H1 (cell line): ENCODE results near the gene SPATS2L.

ENCODE experiments used
- ATF2 ChIP-seq: IDR thresholded peaks from 2 replicates; pipeline ENCODE4 v1.6.1; 2012; ENCODE audit warnings: low read length, inconsistent platforms
- BCL11A ChIP-seq, 2 experiments: IDR thresholded peaks; one replicate each; pipeline ENCODE4 v1.6.1; 2011; ENCODE audit warnings: low read depth in 2 of 2, low read length in 2 of 2, mild to moderate bottlenecking in 2 of 2
- CBX5 ChIP-seq: fragments of 300-800, 300-1000 bp; sonication (generic); IDR thresholded peaks from 2 replicates; pipeline ENCODE4 v1.7.1; 2016; ENCODE audit warnings: antibody characterized with exemption, low read length, low read depth
- EP300 ChIP-seq, 2 experiments: IDR thresholded peaks; 1 replicate in 1 of 2; 2 replicates in 1 of 2; pipeline ENCODE4 v1.6.1; 2011 to 2012; ENCODE audit warnings: low read depth in 2 of 2, low read length in 2 of 2, mild to moderate bottlenecking in 2 of 2, borderline replicate concordance in 1 of 2, inconsistent platforms in 1 of 2, moderate library complexity in 1 of 2
- HDAC6 ChIP-seq: IDR thresholded peaks from one replicate; pipeline ENCODE4 v1.7.1; 2012; ENCODE audit warnings: low read depth, mild to moderate bottlenecking, inconsistent platforms, low read length, moderate library complexity
- POLR2A ChIP-seq, 2 experiments: IDR thresholded peaks; 1 replicate in 1 of 2; 2 replicates in 1 of 2; pipeline ENCODE4 v1.6.1; 2011; ENCODE audit warnings: low read depth in 2 of 2, low read length in 2 of 2, mild to moderate bottlenecking in 2 of 2; ENCODE audit errors: control extremely low read depth in 1 of 2
- POLR2AphosphoS5 ChIP-seq: IDR thresholded peaks from 2 replicates; pipeline ENCODE4 v1.6.1; 2011; ENCODE audit warnings: low read depth, low read length

DNA sequence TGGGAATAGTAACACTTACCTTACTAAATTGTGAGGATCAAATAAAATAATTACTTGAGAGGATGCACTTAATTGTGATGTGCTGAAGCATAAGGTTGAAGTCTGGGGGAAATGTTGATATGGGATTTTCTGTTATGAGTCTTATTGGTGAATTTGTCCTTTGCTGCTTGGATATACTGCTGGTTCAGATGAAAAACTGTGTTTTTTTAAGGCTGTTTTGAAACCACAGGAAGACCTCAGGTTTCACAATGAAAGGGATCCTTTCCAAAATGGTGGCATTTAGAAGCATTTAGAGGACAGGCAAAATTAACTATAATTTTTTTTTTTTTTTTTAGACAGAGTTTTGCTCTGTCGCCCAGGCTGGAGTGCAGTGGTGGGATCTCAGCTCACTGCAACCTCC is 34.9 kb downstream of the SPATS2L start:
- TF ChIP-seq EP300 (IDR thresholded peaks at IDR 0.05; ENCODE audit: borderline replicate concordance in 1 of 2, low read depth in 2 of 2, low read length in 2 of 2) (no peak), ATF2 (no peak), POLR2AphosphoS5 (no peak), BCL11A (IDR thresholded peaks at IDR 0.05; ENCODE audit: low read depth in 2 of 2, low read length in 2 of 2) (no peak), CBX5 (no peak), HDAC6 (no peak), POLR2A (IDR thresholded peaks at IDR 0.05; ENCODE audit: control extremely low read depth in 1 of 2, low read depth in 2 of 2, low read length in 2 of 2) (no peak; a peak in 1 of 3 replicates)
